Hypothalamus (tissue), 51 donors: ENCODE measurements around the gene STRIP2.
A peak's percentile ranks its signal among the peaks of the same experiment; 100 is the strongest.
"Not testable (repeated sequence)": the region's sequence is repeated elsewhere in the genome, so short reads cannot be mapped to it uniquely, and the experiment has no call there.

Source experiments
- DNase-seq, 51 donors: peaks; one replicate each; lab custom pipeline; 2025; lab: John Stamatoyannopoulos, UW

Gene STRIP2

DNA sequence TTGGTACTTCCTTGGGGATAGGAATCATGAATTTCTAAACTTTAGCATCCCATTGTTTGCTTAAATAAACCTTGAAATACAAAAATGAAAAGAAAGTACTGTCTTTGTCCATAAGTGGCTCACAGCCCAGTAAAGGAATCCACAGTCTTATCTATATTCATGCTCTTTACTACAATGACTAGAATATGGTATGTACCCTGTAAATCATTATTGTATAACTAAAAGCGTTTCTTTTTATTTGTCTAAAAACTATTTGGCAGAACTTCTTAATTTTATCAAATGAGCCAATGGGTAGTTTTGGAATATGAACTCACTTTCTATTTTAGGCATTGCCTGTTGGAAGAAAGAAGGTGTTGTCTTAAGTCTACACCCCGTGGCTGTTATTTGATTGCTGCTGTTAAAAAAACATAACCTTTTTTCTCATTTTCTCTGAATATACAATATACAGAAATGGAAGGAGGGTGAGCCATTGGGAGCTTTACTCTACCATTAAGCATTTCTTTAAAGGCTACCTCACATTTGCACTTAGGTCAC lies 12.4 kb upstream of the STRIP2 start:
- DNase-seq = no peak

- DNase-seq = peak in 1 of 51 donors; percentile 10
Observed at GRCh38 chr7:129422727-129423126, 11.5 kb upstream of the STRIP2 start.

DNA sequence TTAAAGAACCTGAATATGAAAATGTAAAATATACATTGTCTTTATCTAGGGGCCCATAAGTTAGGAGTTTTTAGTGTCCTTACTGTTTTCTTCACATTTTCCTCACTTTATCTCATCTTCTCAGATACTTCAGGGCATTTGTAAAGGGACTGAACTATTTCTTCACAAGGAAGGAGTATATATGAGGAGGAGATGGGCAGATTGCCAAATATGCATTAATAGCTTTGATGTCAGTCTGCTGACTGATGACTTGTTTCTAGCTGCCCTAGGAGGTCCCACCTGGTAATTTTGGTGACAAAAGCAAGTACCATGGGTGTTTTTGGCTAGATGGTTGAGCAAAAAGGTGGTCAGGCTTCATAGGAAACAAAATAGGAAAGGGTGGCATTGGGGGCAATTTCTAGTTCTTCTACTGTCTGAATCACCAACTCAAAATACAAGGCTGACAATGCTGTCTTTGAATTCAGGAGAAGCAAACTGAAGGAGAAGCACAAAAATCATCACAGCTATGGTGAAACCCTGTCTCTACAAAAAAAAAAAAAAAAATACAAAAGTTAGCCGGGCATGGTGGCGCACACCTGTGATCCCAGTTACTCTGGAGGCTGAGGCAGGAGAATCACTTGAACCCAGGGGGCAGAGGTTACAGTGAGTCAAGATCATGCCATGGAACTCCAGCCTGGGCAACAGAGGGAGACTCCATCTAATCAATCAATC lies 10.4 kb upstream of the STRIP2 start:
- no peak for DNase-seq

- no peak for DNase-seq
Observed at GRCh38 chr7:129426482-129426881, 7.8 kb upstream of the STRIP2 start.

GRCh38 chr7:129427526-129428045 lies 6.6 kb upstream of the STRIP2 start:
- no peak for DNase-seq

DNA sequence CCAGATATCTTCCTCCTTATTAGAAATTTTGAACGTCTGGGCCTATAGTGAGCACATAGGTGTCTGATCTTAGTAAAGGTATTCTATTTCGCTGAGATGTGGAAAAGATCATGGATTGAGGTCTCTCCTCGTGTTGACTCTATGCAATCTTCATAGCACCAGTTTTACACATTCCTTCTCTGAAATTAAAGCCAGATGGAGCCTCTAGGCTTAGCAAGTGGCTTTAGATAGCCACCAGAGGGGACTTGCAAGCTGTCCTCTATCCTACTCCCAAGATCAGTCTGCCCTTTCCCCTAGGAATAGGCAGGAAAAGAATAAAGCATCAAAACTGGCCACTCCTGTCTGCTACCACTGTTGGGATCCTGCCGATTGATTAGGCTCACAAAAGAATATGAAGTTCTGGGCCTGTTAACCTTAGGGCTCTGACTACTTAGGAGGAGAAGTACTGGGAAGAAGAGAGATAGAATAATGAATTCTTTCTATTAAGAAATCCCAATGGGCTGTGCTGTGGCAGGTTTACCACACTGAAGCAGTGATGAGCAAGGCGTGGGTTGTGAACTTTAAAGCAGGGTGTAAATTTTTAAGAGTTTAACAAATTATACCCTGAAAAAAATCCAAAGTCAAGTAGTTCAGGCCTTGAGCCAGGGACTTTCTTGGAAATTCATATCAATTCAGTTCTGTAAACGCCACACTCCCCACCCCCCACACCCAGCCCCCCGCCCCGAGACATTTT lies 2.2 kb upstream of the STRIP2 start:
- no peak for DNase-seq

DNA sequence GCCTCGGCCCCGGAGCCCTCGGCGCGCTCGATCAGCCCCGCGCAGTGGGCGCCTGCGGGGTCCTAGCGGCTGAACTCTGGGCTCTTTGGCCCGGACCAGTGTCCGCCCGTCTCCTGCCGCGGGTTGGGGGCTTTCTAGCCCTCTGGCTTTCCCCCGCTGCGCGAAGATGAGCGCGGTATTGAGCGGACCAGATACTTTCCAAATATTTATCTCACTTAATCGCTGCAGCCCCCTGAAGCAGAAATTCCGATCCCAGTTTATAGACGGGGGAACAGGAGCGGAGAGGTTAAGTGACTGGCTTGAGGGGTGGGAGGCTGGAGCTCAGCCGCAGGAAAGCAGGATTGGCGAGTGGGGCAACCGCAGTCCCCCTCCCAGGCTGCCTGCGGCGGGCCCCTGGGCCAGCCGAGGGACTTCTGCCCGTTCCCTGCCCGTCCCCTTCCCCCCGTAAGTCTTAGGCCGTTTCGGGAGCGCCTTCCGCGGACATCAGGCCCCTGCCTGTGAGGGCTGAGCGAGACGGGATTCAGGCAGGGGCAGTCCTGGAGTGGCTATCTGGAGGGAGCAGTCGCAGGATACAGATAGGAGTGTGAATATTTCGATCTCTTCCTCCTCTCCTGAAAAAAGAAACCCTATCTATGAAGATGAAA lies 565 bp downstream of the STRIP2 start:
- peak in 11 of 51 donors; percentile 2 to 24 (median 14) for DNase-seq

- no peak for DNase-seq
Observed at GRCh38 chr7:129435414-129435829, 1.2 kb downstream of the STRIP2 start.

GRCh38 chr7:129436335-129436923 lies 2.2 kb downstream of the STRIP2 start:
- peak in 1 of 51 donors; percentile 8 for DNase-seq

DNA sequence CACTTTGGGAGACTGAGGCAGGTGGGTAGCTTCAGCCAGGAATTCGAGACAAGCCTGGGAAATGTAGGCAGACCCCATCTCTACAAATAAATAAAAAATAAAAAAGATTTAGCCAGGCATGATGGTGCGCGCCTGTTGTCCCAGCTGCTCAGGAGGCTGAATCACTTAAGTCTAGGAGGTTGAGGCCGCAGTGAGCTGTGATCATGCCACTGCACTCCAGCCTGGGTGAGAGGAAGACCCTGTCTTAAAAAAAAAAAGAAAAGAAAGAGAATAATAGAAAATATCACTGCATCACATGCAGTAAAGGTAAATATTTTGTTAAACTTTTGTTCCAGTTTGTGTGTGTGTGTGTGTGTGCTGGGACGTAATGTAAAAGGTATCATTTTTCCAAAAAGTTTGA lies 3.0 kb downstream of the STRIP2 start:
- DNase-seq = no peak

GRCh38 chr7:129438281-129438838 lies 4.1 kb downstream of the STRIP2 start:
- no peak for DNase-seq

DNA sequence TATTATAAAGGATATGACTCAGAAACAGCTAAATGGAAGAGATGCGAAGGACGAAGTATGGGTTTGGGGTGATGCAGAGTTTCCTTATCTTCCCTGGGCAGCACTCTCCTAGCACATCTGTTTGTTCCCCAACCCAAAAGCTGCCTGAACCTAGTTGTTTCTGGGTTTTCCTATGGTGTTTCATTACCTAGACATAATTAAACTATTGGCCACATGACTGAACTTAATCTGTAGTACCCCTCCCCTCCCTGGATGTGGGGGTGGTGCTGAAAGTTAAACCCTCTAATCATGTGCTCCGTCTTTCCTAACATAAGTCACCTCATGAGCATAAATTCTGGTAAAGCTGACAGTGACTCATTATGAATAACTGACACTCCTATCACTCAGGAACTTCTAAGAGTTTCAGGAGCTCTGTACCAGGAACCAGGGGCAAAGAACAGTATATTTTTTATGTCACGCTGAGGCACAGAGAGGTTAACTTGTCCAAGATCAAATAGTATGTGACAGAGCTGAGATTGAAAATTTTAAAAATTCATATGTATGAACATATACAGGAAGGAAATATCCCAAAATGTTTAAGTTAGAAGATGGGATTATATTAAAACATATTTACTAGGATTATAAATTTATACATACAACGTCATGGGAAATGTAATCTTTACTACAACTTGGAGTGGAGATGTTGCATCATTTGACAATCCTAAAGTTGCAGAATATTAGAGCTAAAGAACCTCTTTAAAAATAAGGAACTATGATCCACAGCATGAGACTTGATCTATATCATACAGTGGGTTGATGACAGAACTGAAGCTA lies 4.8 kb downstream of the STRIP2 start:
- peak in 1 of 51 donors; percentile 12 for DNase-seq

DNA sequence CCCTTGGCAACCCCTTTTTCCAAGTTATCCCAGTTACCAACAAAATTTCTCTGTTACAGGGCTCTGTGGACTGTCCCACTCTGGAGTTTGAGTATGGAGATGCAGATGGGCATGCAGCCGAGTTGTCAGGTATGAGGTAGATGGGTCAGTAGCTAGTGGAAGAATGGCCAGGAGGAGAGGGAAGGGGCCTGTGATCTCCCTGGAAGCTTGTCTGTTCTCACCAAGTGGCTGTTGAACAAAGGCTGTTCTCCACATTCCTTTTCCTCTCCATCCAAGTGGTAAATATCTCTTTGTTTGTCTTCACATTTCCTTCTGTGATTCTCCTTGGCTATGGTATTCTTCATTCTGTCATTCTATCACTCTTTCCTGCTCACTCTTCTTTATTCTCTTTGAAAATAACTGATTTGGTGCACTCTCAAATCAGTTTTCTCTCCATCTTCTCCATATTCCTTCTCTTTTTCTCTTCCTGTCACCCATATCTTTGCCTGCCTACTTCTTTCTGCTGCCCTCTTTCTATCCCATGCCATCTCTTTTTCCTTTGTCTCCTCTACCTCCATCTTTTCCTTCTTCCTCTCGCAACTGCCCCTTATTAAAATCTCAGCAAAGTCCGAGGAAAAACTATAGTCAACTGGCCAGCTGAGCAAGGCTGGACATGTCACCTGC lies 5.9 kb downstream of the STRIP2 start:
- no peak for DNase-seq

DNA sequence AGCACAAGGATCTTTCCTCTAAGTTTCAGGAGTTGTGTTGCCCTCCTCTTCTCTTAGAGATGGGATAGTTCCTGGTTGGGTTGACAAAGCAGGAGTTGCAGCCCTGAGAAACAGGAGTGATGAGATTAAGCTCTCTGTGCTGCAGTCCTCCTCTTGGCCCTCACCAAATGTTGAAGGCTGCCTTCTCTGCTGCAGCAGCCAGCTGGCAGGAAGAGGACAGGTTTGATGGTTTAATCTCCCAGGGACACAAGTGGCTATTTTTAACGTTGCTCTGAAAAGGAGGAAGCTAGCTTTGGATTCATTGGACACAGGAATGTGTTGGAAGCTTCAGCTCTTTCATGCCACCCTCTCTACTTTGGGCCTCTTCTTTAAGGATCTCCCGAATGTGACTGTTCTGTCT lies 9.4 kb downstream of the STRIP2 start:
- DNase-seq = no peak

- not testable (repeated sequence) for DNase-seq
Observed at GRCh38 chr7:129444776-129445175, 10.5 kb downstream of the STRIP2 start.

- not testable (repeated sequence) for DNase-seq
Observed at GRCh38 chr7:129446925-129447324, 12.7 kb downstream of the STRIP2 start.

- DNase-seq = not testable (repeated sequence)
Observed at GRCh38 chr7:129447445-129447844, 13.2 kb downstream of the STRIP2 start.

DNA sequence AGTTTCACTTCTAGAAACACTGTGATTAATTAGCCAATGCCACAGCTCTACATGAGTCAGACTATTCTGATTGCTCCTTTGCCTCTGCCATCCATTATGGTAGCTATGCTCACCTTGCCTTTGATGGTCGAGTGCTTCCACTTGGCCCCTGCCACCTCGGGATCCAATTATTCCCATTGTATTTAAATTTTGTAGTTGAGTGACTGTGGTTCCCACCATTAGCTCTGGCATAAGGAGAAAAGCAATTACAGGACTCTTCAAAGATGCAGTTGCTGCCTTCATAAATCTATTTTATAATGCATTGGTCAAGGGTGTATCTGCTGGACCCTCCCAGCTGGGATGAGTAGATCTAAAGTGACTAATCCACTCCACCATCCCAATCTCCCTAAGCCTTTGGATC lies 14.4 kb downstream of the STRIP2 start:
- DNase-seq = not testable (repeated sequence)

- DNase-seq = no peak
Observed at GRCh38 chr7:129450295-129450694, 16.1 kb downstream of the STRIP2 start.
